HUDEP-2 (cell line): ENCODE data around the gene BRMS1L.
"Not testable (repeated sequence)": the region's sequence is repeated elsewhere in the genome, so short reads cannot be mapped to it uniquely, and the experiment has no call there.

Experiments used
- DNase-seq, 76 experiments: peaks; one replicate each; lab custom pipeline; 2025; ENCODE audit not compliant: unreplicated experiment in 76 of 76; lab: John Stamatoyannopoulos, UW

BRMS1L gene

DNA sequence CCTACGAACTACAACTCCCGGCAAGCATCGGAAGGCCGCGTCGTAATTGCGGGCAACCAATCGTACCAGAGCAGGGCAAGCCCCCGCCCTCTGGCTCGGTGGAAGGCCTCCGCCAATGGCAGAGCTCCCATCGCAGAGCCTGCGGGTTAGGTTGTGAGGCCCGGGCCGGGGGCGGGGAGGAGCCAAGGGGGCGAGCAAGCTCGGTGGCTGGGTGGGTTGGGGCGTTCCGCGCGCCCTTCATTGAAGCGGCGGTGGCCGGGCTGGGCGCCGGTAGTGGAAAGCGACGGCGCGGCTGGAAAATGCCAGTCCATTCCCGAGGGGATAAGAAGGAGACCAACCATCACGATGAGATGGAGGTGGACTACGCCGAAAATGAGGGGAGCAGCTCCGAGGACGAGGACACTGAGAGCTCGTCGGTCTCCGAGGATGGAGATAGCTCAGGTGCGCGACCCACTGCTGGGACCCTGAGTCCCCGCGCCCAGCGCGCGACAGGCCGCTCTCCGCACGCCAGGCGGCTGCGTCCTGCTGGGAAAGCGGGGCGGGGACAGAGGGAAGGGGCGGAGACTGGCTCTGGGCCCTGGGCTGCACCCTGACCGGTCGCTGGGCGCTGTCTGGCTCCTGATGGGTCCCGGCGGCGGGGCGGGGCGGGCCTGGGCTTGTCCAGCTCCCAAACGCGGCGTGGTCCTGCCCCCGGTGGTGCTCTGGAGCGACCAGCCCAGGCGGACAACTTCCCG lies at the start of gene BRMS1L:
Gene BRMS1L, plus strand, starts transcription at position 121 of the 734 bp plus-strand sequence. Its CDS starts 179 bp downstream, at position 300.
- DNase-seq = peak; percentile 22 to 98 (median 94)

DNA sequence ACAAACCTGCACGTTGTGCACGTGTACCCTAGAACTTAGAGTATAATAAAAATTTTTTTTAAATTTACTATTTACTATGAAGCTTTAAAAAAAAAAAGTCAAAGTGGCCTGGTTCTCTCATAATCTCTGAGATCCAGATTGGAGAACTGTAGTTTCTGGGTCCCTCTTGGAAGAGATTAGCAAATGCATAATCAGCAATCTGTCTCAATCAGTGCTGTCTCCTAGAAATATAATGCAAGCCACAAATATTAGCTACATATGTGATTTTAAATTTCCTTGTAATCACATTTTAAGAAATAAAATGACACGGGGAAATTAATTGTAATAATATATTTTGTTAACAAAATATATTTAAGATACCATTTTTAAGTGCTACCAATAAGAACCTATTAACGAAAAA lies 49.3 kb upstream of the BRMS1L start:
- DNase-seq = no peak

DNA sequence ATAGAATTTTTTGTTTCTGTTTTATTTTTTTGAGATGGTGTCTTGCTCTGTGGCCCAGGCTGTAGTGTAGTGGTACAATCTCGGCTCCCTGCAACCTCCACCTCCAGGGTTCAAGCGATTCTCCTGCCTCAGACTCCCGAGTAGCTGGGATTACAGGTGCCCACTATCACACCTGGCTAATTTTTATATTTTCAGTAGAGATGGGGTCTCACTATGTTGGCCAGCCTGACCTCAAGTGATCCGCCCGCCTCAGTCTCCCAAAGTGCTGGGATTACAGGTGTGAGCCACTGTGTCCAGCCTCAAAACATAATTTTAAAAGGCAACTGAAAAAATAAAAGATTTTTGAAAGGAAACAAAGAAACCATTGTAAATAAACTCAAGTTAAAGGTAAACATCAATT lies 48.6 kb upstream of the BRMS1L start:
- not testable (repeated sequence) for DNase-seq

GRCh38 chr14:35779368-35779767 lies 46.8 kb upstream of the BRMS1L start:
- DNase-seq = no peak

GRCh38 chr14:35783699-35784098 lies 42.4 kb upstream of the BRMS1L start:
- no peak for DNase-seq

DNA sequence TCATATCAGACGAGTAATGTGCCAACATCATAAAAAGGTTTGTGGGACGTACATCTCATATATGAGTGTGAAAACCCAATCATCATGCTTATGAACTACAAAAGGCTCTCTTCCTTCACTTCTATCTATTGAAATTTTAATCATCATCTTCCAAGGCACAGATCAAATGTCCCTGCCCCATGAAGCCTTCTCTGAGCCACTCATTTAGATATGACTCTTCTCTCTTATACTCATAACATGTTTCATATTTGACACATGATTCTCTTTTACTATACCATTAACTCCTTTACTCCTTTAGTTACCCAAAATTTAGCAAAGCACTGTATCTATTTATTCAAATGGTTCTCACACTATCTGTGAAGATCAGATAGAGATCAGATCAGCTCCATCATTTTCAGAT lies 39.3 kb upstream of the BRMS1L start:
- DNase-seq = no peak

GRCh38 chr14:35789651-35790050 lies 36.5 kb upstream of the BRMS1L start:
- no peak for DNase-seq

DNA sequence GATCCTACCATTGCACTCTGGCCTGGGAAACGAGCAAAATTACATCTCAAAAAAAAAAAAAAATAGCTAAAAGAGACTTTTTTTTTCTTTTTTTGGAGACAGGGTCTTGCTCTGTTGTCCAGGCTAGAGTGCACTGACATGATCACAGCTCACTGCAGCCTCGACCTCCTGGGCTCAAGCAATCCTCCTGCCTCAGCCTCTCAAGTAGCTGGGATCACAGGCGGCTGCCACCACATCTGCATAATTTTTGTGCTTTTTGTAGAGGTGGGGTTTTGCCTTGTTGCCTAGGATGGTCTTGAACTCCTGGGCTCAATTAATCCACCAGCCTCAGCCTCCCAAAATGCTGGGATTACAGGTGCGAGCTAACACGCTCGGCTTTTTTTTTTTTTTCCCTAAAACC lies 28.3 kb upstream of the BRMS1L start:
- DNase-seq = no peak

- DNase-seq = no peak
These were observed 19.9 kb upstream of the BRMS1L start for GRCh38 chr14:35806006-35806907.

- no peak for DNase-seq
These were observed 18.8 kb upstream of the BRMS1L start for GRCh38 chr14:35807131-35807961.

GRCh38 chr14:35808076-35808637 lies 18.0 kb upstream of the BRMS1L start:
- peak in 8 of 76 experiments; percentile 1 to 19 (median 4) for DNase-seq

DNA sequence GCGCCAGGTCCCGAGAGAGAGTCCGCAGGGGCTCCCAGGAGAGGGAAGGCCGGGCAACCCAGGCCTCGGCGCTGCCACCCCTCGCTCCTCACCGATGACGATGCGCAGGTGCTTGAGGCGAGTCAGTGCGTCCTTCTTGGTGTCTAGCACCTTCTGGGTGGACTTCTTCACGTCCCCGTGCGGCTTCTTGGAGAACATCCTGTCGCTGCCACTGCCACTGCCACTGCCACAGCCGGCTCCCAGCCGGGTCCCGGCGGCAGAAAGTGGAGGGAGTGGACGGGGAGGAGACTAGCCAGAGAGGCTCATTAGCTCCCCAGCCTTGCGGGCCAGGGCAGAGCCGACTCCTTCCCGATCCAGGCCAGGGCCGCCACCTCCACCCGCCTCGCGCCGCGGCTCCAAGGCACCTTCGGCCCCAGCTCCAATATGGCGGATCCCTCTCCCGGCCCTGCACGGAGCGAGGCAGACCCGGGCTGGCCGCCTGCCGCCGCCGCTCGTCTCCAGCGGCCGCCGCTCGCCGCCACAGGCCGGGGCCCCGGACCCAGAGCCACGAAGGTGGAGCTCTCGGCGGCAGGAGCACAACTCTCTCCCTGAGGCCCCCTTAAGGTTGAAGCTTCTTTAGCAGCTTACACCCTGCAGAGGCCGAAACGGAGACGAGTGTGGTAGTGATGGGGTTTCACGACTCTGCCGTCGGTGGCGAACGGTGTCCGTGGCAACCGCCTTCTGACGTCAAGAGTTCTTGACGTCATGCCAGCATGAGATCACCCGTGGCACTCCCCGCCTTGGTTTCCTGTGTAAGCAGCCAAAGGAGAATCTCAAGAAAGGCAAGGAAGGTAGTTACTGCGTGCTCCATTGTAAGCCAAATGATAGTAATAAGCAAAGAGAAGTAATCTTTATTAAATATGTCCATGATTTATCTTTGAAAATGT lies 17.2 kb upstream of the BRMS1L start, which contains the start of gene RALGAPA1:
Gene RALGAPA1, minus strand, starts transcription at position 658 of the 926 bp plus-strand sequence. Its CDS starts 460 bp downstream, at position 198.
- DNase-seq = peak; percentile 11 to 94 (median 84)

DNA sequence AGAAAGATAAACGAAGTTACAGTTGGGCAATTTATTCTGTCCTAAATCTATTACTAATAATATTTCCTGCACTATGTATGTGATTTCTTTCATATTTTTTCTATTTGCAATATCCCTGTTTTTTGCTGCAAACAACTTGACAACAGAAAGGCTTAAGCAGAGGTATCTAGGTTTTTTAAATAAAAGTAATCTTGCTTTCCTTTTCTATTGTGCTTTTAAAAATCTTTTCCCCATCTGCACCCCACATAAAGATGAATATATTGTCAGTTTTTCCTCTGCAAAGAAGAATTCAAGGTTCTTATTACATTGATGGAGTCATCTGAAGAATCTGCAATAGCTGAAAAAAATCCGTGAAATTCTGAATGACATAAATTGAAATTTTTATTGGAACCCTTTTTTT lies 16.5 kb upstream of the BRMS1L start:
- no peak for DNase-seq

GRCh38 chr14:35810963-35811362 lies 15.2 kb upstream of the BRMS1L start:
- no peak for DNase-seq

DNA sequence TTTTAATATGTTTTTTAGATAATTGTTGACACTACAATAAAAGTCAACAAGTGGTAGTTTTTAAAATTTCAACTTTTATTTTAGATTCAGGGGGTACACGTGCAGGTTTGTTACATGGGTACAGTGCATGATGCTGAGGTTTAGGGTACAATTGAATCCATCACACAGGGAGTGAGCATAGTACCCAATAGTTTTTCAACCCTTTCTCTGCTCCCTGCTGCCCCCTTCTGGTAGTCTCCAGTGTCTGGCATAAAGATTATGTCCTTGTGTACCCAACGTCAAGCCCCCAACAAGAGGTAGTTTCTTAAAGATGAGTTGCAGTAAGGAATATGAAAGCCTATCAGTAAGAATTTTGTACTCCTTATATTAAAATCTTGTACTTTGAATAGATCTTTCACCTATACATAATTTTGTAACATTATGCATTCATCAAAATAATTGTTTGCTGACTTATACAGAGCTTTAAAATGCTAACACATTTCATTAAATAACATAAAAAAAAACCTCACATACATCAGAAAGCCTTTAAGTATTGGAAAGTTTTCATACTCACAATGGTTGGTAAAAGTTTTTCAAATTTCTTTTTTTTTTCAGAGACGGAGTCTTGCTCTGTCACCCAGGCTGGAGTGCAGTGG lies 11.7 kb upstream of the BRMS1L start:
- DNase-seq = peak in 65 of 76 experiments; percentile 2 to 79 (median 41)

DNA sequence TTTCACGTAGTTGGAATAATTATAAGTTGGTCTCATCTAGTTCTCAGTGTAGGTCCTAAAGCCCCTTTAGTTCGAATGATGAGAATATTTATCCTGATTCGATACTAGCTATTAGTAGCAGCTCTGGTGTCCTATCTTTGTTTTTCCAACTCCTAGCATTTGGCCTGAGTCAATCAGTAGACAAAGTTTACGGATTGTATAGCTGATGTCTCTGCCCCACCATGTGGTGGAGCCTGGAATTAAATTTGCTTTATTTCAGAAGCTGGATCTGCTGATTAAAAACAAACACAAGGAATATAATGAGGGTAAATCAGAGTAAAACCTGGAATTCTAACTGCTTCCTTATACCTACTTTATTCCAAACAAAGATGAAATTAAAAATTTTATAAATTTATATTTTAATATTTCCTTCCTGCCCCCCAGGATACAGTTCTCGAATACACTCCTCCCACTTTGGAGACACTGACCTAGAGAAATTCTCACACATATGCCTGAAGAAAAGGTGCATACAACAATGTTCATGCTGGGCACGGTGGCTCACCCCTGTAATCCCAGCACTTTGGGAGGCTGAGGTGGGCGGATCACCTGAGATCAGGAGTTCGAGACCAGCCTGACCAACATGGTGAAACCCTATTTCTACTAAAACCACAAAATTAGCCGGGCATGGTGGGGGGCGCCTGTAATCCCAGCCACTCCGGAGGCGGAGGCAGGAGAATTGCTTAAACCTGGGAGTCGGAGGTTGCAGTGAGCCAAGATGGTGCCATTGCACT lies 7.6 kb upstream of the BRMS1L start:
- peak in 17 of 76 experiments; percentile 1 to 41 (median 14) for DNase-seq

DNA sequence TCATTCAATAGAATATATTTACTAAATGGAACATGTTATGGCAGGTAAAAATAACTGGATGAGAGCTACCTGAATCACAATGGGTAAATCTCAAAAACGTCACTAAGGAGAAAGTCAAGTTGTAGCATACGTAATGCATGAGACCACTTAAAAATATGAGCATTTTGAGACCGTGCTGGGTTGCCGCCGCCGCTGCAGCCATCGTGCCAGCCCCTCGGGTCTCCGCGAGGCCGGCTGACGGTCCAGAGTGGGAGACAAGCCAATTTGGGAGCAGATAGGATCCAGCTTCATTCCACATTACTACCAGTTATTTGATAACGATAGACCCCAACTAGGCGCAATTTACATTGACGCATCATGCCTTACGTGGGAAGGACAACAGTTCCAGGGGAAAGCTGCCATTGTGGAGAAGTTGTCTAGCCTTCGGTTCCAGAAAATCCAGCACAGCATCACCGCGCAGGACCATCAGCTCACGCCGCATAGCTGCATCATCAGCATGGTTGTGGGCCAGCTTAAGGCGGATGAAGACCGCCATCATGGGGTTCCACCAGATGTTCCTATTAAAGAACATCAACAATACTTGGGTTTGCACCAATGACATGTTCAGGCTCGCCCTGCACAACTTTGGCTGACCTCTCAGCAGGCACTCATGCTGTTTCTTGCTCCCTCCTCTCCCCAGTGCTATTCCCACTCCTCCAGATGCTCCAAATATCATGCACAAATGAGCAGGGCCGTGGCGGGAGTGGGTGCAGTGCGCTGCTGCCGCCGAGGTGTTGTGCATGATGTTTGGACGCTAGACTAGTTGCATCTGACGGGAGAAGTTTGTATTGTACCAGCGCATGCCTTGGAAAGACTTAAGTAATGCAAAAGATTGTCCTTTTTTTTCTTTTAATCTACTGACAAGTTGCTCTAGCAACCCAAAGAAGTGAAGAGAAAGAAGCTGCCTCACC lies 6.3 kb upstream of the BRMS1L start:
- no peak for DNase-seq
